Measurements from ENCODE around the gene ERC1. TPM values are rescaled to one million over a fixed set of nuclear protein-coding genes. Genes with fewer than 3 reads are reported as not detected.
"Not testable (repeated sequence)": the region's sequence is repeated elsewhere in the genome, so short reads cannot be mapped to it uniquely, and the experiment has no call there.

ERC1 gene
- total RNA-seq, 4 donors from 2014 or later, result 23.5 to 74.8 (median 57.0) TPM

GRCh38 chr12:1252758-1253157, 261.7 kb downstream of the ERC1 start:
- no peak overlapping the region for H3K4me3 ChIP-seq
- no peak for TF ChIP-seq POLR2A (IDR thresholded peaks at IDR 0.05)
- DNase-seq, result no peak
- H3K4me1 ChIP-seq, result peaks cover 0 to 7% (median 0%) of the 10 kb centered on the region in 4 donors
- in situ Hi-C loops (cut with MboI; ENCODE audit: low pct_ligation_motif_present in 1 of 4, low pct_unique_long_range_greater_than_20kb in 1 of 4, low sequenced_read_pairs in 3 of 4), result no loop called here
- H3K27me3 ChIP-seq, result no peaks in the 10 kb centered on the region
- no peaks in the 10 kb centered on the region for H3K36me3 ChIP-seq
- intact Hi-C loops (cut with DNase I; ENCODE audit: low total_unique reads), result no loop called here
- no peaks in the 10 kb centered on the region for H3K9me3 ChIP-seq
- 44 to 81% methylated on average over 2 of the region's 2 CpGs for WGBS, 2 donors (ENCODE audit: low coverage in 1 of 2)
- no peak overlapping the region for H3K27ac ChIP-seq

GRCh38 chr12:1255125-1255524, 264.1 kb downstream of the ERC1 start:
- intact Hi-C loops (cut with DNase I; ENCODE audit: low total_unique reads); DNase-seq; H3K4me3 ChIP-seq; H3K36me3 ChIP-seq; H3K27ac ChIP-seq; H3K27me3 ChIP-seq; in situ Hi-C loops (cut with MboI; ENCODE audit: low pct_ligation_motif_present in 1 of 4, low pct_unique_long_range_greater_than_20kb in 1 of 4, low sequenced_read_pairs in 3 of 4); H3K9me3 ChIP-seq; H3K4me1 ChIP-seq: not testable (repeated sequence)
- WGBS, 2 donors (ENCODE audit: low coverage in 1 of 2), result 96 to 97% methylated on average over 5 to 6 of the region's 6 CpGs

DNA sequence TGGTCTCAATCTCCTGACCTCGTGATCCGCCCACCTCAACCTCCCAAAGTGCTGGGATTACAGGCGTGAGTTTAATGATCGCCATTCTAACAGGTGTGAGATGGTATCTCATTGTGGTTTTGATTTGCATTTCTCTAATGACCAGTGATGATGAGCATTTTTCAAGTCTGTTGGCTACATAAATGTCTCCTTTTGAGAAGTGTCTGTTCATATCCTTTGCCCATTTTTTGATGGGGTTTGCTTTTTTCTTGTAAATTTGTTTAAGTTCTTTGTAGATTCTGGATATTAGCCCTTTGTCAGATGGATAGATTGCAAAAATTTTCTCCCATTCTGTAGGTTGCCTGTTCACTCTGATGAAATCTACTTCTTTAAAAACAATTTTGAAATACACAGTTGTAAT, 264.8 kb downstream of the ERC1 start:
- intact Hi-C loops (cut with DNase I; ENCODE audit: low total_unique reads); H3K4me3 ChIP-seq; H3K4me1 ChIP-seq; H3K36me3 ChIP-seq; H3K27me3 ChIP-seq; H3K9me3 ChIP-seq; H3K27ac ChIP-seq; in situ Hi-C loops (cut with MboI; ENCODE audit: low pct_ligation_motif_present in 1 of 4, low pct_unique_long_range_greater_than_20kb in 1 of 4, low sequenced_read_pairs in 3 of 4); DNase-seq: not testable (repeated sequence)
- WGBS, 2 donors (ENCODE audit: low coverage in 1 of 2), result 89 to 97% methylated on average over 4 of the region's 4 CpGs

GRCh38 chr12:1256285-1256684, 265.3 kb downstream of the ERC1 start:
- Histone ChIP-seq H3K4me3 (no peak overlapping the region), H3K27me3 (no peaks in the 10 kb centered on the region), H3K36me3 (no peaks in the 10 kb centered on the region), H3K4me1 (no peaks in the 10 kb centered on the region), H3K9me3 (no peaks in the 10 kb centered on the region), H3K27ac (no peak overlapping the region)
- DNase-seq, result no peak
- WGBS, 2 donors (ENCODE audit: low coverage in 1 of 2), result 86 to 96% methylated on average over 2 of the region's 2 CpGs
- in situ Hi-C loops (cut with MboI; ENCODE audit: low pct_ligation_motif_present in 1 of 4, low pct_unique_long_range_greater_than_20kb in 1 of 4, low sequenced_read_pairs in 3 of 4), result no loop called here
- TF ChIP-seq POLR2AphosphoS5 (IDR thresholded peaks at IDR 0.05) (no peak), EP300 (IDR thresholded peaks at IDR 0.05; ENCODE audit: low read depth) (no peak), POLR2A (IDR thresholded peaks at IDR 0.05) (no peak)
- TF ChIP-seq, protein P1, sequence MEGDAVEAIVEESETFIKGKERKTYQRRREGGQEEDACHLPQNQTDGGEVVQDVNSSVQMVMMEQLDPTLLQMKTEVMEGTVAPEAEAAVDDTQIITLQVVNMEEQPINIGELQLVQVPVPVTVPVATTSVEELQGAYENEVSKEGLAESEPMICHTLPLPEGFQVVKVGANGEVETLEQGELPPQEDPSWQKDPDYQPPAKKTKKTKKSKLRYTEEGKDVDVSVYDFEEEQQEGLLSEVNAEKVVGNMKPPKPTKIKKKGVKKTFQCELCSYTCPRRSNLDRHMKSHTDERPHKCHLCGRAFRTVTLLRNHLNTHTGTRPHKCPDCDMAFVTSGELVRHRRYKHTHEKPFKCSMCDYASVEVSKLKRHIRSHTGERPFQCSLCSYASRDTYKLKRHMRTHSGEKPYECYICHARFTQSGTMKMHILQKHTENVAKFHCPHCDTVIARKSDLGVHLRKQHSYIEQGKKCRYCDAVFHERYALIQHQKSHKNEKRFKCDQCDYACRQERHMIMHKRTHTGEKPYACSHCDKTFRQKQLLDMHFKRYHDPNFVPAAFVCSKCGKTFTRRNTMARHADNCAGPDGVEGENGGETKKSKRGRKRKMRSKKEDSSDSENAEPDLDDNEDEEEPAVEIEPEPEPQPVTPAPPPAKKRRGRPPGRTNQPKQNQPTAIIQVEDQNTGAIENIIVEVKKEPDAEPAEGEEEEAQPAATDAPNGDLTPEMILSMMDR (IDR thresholded peaks at IDR 0.05), result no peak
- intact Hi-C loops (cut with DNase I; ENCODE audit: low total_unique reads), result no loop called here

- 97 to 100% methylated on average over 5 to 7 of the region's 7 CpGs for WGBS, 2 donors (ENCODE audit: low coverage in 1 of 2)
These were observed 266.0 kb downstream of the ERC1 start for GRCh38 chr12:1256991-1257390.

GRCh38 chr12:1262011-1262410, 271.0 kb downstream of the ERC1 start:
- intact Hi-C loops (cut with DNase I; ENCODE audit: low total_unique reads), result no loop called here
- no peaks in the 10 kb centered on the region for H3K9me3 ChIP-seq
- in situ Hi-C loops (cut with MboI; ENCODE audit: low pct_ligation_motif_present in 1 of 4, low pct_unique_long_range_greater_than_20kb in 1 of 4, low sequenced_read_pairs in 3 of 4), result no loop called here
- DNase-seq, result no peak
- H3K27ac ChIP-seq, result no peak overlapping the region
- no peak overlapping the region for H3K4me3 ChIP-seq
- 75 to 88% methylated on average over 2 of the region's 2 CpGs for WGBS, 2 donors (ENCODE audit: low coverage in 1 of 2)
- H3K27me3 ChIP-seq, result no peaks in the 10 kb centered on the region
- H3K4me1 ChIP-seq, result no peaks in the 10 kb centered on the region
- peaks cover 0 to 14% (median 0%) of the 10 kb centered on the region in 4 donors for H3K36me3 ChIP-seq
- TF ChIP-seq EP300 (IDR thresholded peaks at IDR 0.05; ENCODE audit: low read depth), result no peak
- no peak for TF ChIP-seq POLR2AphosphoS5 (IDR thresholded peaks at IDR 0.05)
- TF ChIP-seq, protein P1 (IDR thresholded peaks at IDR 0.05), result no peak
- TF ChIP-seq POLR2A (IDR thresholded peaks at IDR 0.05), result no peak

More at GRCh38 chr12:1256991-1257390, 266.0 kb downstream of the ERC1 start:
- no peak overlapping the region for H3K4me3 ChIP-seq
- no peak overlapping the region for H3K27ac ChIP-seq
- intact Hi-C loops (cut with DNase I; ENCODE audit: low total_unique reads), result no loop called here
- no peaks in the 10 kb centered on the region for H3K9me3 ChIP-seq
- H3K36me3 ChIP-seq, result no peaks in the 10 kb centered on the region
- no peaks in the 10 kb centered on the region for H3K4me1 ChIP-seq
- no peaks in the 10 kb centered on the region for H3K27me3 ChIP-seq
- in situ Hi-C loops (cut with MboI; ENCODE audit: low pct_ligation_motif_present in 1 of 4, low pct_unique_long_range_greater_than_20kb in 1 of 4, low sequenced_read_pairs in 3 of 4), result no loop called here
- DNase-seq, result no peak
- TF ChIP-seq POLR2A (IDR thresholded peaks at IDR 0.05), result no peak
- TF ChIP-seq EP300 (IDR thresholded peaks at IDR 0.05; ENCODE audit: low read depth), result no peak
